Testis (tissue), 2 donors: ENCODE data around the gene WNT6.

Source experiments
- CTCF ChIP-seq, 3 experiments: fragments of 450-650 bp in 2 of 3; fragments of 200-600 bp in 1 of 3; sonication (generic) in 1 of 3; IDR thresholded peaks; one replicate each; pipeline ENCODE4 v1.5.1; 2016 to 2019; ENCODE audit warnings: antibody characterized with exemption in 3 of 3, mild to moderate bottlenecking in 2 of 3, moderate library complexity in 1 of 3
- POLR2A ChIP-seq: fragments of 450-650 bp; IDR thresholded peaks from one replicate; pipeline ENCODE4 v1.6.1; 2017; ENCODE audit warnings: antibody characterized with exemption, mild to moderate bottlenecking, moderate library complexity

- TF ChIP-seq POLR2A (no peak), CTCF (IDR thresholded peaks at IDR 0.05) (no peak)
Observed at GRCh38 chr2:218830526-218831306, 28.9 kb upstream of the WNT6 start.
